Right atrium auricular region (tissue), 2 donors: Measurements from ENCODE around the gene ATAD3A. TPM values are rescaled to one million over a fixed set of nuclear protein-coding genes. Genes with fewer than 3 reads are reported as not detected.
A peak's percentile ranks its signal among the peaks of the same experiment; 100 is the strongest.

Source experiments
- DNase-seq: peaks from one replicate; pipeline ENCODE4 v3.0.0-alpha.2; 2019; ENCODE audit warnings: low spot score
- H3K27ac ChIP-seq, 2 donors: fragments of 200-600 bp; sonication (generic); 1 replicate in 1 of 2; 2 replicates in 1 of 2; pipeline ENCODE4 v1.5.1; 2016 to 2019
- H3K27me3 ChIP-seq, 2 donors: fragments of 200-600 bp; sonication (generic); one replicate each; pipeline versions ENCODE4 v1.5.1 to v1.6.0; 2017 to 2019
- H3K36me3 ChIP-seq: fragments of 200-600 bp; sonication (generic); one replicate; pipeline ENCODE4 v1.5.1; 2016
- H3K4me1 ChIP-seq, 2 donors: fragments of 200-600 bp; sonication (generic); one replicate each; pipeline versions ENCODE4 v1.5.1 to v1.6.0; 2017 to 2019
- H3K4me3 ChIP-seq, 2 donors: fragments of 200-600 bp; sonication (generic); 1 replicate in 1 of 2; 2 replicates in 1 of 2; pipeline ENCODE4 v1.5.1; 2017 to 2019; ENCODE audit warnings: mild to moderate bottlenecking in 1 of 2, moderate library complexity in 1 of 2
- H3K9me3 ChIP-seq, 2 donors: fragments of 200-600 bp; sonication (generic); one replicate each; pipeline ENCODE4 v1.5.1; 2019
- total RNA-seq, 2 donors: library from RNA; depleted of rRNA; stranded (reverse); fragments of >200 nt; gene quantifications; one replicate each; pipeline ENCODE4 v1.1.0, GENCODE V29; 2016
- TF ChIP-seq, protein P1 (sequence below), 2 donors: fragments of 200-600 bp; sonication (generic); IDR thresholded peaks; one replicate each; pipeline ENCODE4 v1.5.1; 2019; ENCODE audit warnings: antibody characterized with exemption in 2 of 2

ATAD3A gene
- total RNA-seq, 2 donors from 2014 or later: 15.6 to 18.6 TPM

GRCh38 chr1:1538334-1538733 lies 26.4 kb downstream of the ATAD3A start:
- H3K36me3 ChIP-seq: peaks cover 12% of the 10 kb centered on the region
- TF ChIP-seq, protein P1, sequence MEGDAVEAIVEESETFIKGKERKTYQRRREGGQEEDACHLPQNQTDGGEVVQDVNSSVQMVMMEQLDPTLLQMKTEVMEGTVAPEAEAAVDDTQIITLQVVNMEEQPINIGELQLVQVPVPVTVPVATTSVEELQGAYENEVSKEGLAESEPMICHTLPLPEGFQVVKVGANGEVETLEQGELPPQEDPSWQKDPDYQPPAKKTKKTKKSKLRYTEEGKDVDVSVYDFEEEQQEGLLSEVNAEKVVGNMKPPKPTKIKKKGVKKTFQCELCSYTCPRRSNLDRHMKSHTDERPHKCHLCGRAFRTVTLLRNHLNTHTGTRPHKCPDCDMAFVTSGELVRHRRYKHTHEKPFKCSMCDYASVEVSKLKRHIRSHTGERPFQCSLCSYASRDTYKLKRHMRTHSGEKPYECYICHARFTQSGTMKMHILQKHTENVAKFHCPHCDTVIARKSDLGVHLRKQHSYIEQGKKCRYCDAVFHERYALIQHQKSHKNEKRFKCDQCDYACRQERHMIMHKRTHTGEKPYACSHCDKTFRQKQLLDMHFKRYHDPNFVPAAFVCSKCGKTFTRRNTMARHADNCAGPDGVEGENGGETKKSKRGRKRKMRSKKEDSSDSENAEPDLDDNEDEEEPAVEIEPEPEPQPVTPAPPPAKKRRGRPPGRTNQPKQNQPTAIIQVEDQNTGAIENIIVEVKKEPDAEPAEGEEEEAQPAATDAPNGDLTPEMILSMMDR (IDR thresholded peaks at IDR 0.05): no peak
- no peaks in the 10 kb centered on the region for H3K9me3 ChIP-seq
- no peak overlapping the region for H3K4me3 ChIP-seq
- no peaks in the 10 kb centered on the region for H3K27me3 ChIP-seq
- DNase-seq: no peak
- no peak overlapping the region for H3K27ac ChIP-seq
- H3K4me1 ChIP-seq: peaks cover 0 to 27% of the 10 kb centered on the region in 2 donors

- no peaks in the 10 kb centered on the region for H3K27me3 ChIP-seq
- peak overlapping the region; percentile 81 to 85 for H3K27ac ChIP-seq
- no peaks in the 10 kb centered on the region for H3K9me3 ChIP-seq
- DNase-seq: no peak
- TF ChIP-seq, protein P1 (IDR thresholded peaks at IDR 0.05): no peak
- peak overlapping the region; percentile 72 to 75 for H3K4me3 ChIP-seq
- H3K36me3 ChIP-seq: peaks cover 12% of the 10 kb centered on the region
- H3K4me1 ChIP-seq: peaks cover 0 to 29% of the 10 kb centered on the region in 2 donors
Measured at GRCh38 chr1:1538989-1539309, 27.0 kb downstream of the ATAD3A start.

- H3K4me1 ChIP-seq: peaks cover 0 to 34% of the 10 kb centered on the region in 2 donors
- TF ChIP-seq, protein P1 (IDR thresholded peaks at IDR 0.05): no peak
- DNase-seq: no peak
- peak overlapping the region; percentile 72 to 75 for H3K4me3 ChIP-seq
- no peaks in the 10 kb centered on the region for H3K9me3 ChIP-seq
- H3K27me3 ChIP-seq: no peaks in the 10 kb centered on the region
- peak overlapping the region; percentile 81 to 85 for H3K27ac ChIP-seq
- H3K36me3 ChIP-seq: peaks cover 12% of the 10 kb centered on the region
Measured at GRCh38 chr1:1539310-1540089, 27.5 kb downstream of the ATAD3A start.

- H3K27me3 ChIP-seq: no peaks in the 10 kb centered on the region
- TF ChIP-seq, protein P1 (IDR thresholded peaks at IDR 0.05): no peak
- no peaks in the 10 kb centered on the region for H3K9me3 ChIP-seq
- H3K36me3 ChIP-seq: peaks cover 12% of the 10 kb centered on the region
- peak within 1 kb of the TSS; percentile 81 to 85 for H3K27ac ChIP-seq
- peak within 1 kb of the TSS; percentile 72 to 75 for H3K4me3 ChIP-seq
- DNase-seq: peak; percentile 76
- H3K4me1 ChIP-seq: peaks cover 0 to 36% of the 10 kb centered on the region in 2 donors
Measured at GRCh38 chr1:1540090-1540817, 28.3 kb downstream of the ATAD3A start, which contains the start of gene TMEM240. TMEM240 (minus strand) TSS chr1:1540624; CDS start chr1:1540346, 278 bp downstream.

GRCh38 chr1:1540818-1541628 lies 29.1 kb downstream of the ATAD3A start:
- peaks cover 12% of the 10 kb centered on the region for H3K36me3 ChIP-seq
- peak overlapping the region; percentile 81 to 85 for H3K27ac ChIP-seq
- peaks cover 0 to 36% of the 10 kb centered on the region in 2 donors for H3K4me1 ChIP-seq
- H3K27me3 ChIP-seq: no peaks in the 10 kb centered on the region
- TF ChIP-seq, protein P1 (IDR thresholded peaks at IDR 0.05): no peak
- peak overlapping the region; percentile 72 to 75 for H3K4me3 ChIP-seq
- no peaks in the 10 kb centered on the region for H3K9me3 ChIP-seq
- no peak for DNase-seq
